Stomach (tissue), 9 donors: ENCODE data around the gene EXOSC7. TPM values are rescaled to one million over a fixed set of nuclear protein-coding genes. Genes with fewer than 3 reads are reported as not detected.

Source experiments
- DNase-seq, 2 donors: peaks; one replicate each; pipeline versions ENCODE4 v3.0.0 to v3.0.0-alpha.2; 2013 to 2019
- H3K27ac ChIP-seq, 5 donors: fragments of 200-600 bp in 4 of 5; sonication (generic) in 4 of 5; one replicate each; pipeline ENCODE4 v1.5.1; 2013 to 2019; ENCODE audit warnings: mild to moderate bottlenecking in 1 of 5, moderate library complexity in 1 of 5
- H3K27me3 ChIP-seq, 3 donors: fragments of 200-600 bp; sonication (generic); one replicate each; pipeline ENCODE4 v1.5.1; 2017 to 2019; ENCODE audit warnings: mixed run types in 1 of 3
- H3K36me3 ChIP-seq, 4 donors: fragments of 200-600 bp; sonication (generic); 1 replicate in 3 of 4; 2 replicates in 1 of 4; pipeline ENCODE4 v1.5.1; 2016 to 2019
- H3K4me1 ChIP-seq, 4 donors: fragments of 200-600 bp; sonication (generic); one replicate each; pipeline ENCODE4 v1.5.1; 2016 to 2019
- H3K4me3 ChIP-seq, 4 donors: fragments of 200-600 bp; sonication (generic) in 3 of 4; one replicate each; pipeline ENCODE4 v1.5.1; 2016 to 2019; ENCODE audit warnings: mild to moderate bottlenecking in 1 of 4
- H3K9me3 ChIP-seq, 4 donors: fragments of 200-600 bp; sonication (generic); one replicate each; pipeline ENCODE4 v1.5.1; 2016 to 2019
- CTCF ChIP-seq, 7 experiments: fragments of 450-650 bp in 4 of 7; fragments of 200-600 bp in 3 of 7; sonication (generic) in 3 of 7; IDR thresholded peaks; one replicate each; pipeline ENCODE4 v1.5.1; 2016 to 2019; ENCODE audit warnings: antibody characterized with exemption in 7 of 7, control low read depth in 2 of 7, mild to moderate bottlenecking in 1 of 7
- EP300 ChIP-seq: sonication (generic); formaldehyde crosslinking; IDR thresholded peaks from one replicate; pipeline ENCODE4 v1.6.1; 2017; ENCODE audit warnings: antibody characterized with exemption
- POLR2A ChIP-seq, 4 donors: fragments of 450-650 bp; IDR thresholded peaks; one replicate each; pipeline ENCODE4 v1.6.1; 2016; ENCODE audit warnings: antibody characterized with exemption in 4 of 4, control low read depth in 2 of 4, mild to moderate bottlenecking in 1 of 4, moderate library complexity in 1 of 4
- POLR2AphosphoS5 ChIP-seq, 3 donors: sonication (generic); formaldehyde crosslinking; IDR thresholded peaks; one replicate each; pipeline ENCODE4 v1.6.1; 2016; ENCODE audit warnings: antibody characterized with exemption in 3 of 3
- WGBS, 5 donors: extraction: QIAGEN DNeasy Blood & Tissue Kit in 3 of 5; methylation state at CpG; one replicate each; pipeline versions ENCODE4 v1.1.5 to v1.1.7; 2013 to 2018; 5-methylcytosine and 5-hydroxymethylcytosine counted together
- intact Hi-C: fragments of 100-400 bp; cut with DNase I; formaldehyde crosslinking; loops from one replicate; pipeline ENCODE4 v1.15.1; 2023; ENCODE audit warnings: low total_unique reads
- polyA plus RNA-seq, 3 donors: library from polyadenylated mRNA; stranded (reverse); fragments of 200-250 nt; gene quantifications; one replicate each; pipeline ENCODE4 v1.2.3, GENCODE V29; 2013
- total RNA-seq, 5 donors: library from RNA; depleted of rRNA; stranded (reverse); fragments of >200 nt; gene quantifications; one replicate each; pipeline versions ENCODE4 v1.1.0 to v1.2.3, GENCODE V29; 2014 to 2016
- donor health status: healthy with polysubstance abuse.
- donor health status: Bipolar disorder and iron deficiency.
- donor health status: healthy.

EXOSC7 gene
- total and polyA plus RNA-seq, 8 donors = 29.5 to 57.4 (median 42.6) TPM

- peak in 1 of 2 donors; percentile 72 for DNase-seq
- 22 to 46% (median 37%) methylated on average over 4 of the region's 4 CpGs for WGBS, 5 donors
- Histone ChIP-seq H3K4me1 (peaks cover 17 to 43% (median 30%) of the 10 kb centered on the region in 4 donors), H3K27ac (peak overlapping the region in 4 of 5 donors; percentile 44 to 62 (median 59)), H3K27me3 (no peaks in the 10 kb centered on the region), H3K9me3 (no peaks in the 10 kb centered on the region), H3K36me3 (no peaks in the 10 kb centered on the region), H3K4me3 (peak overlapping the region; percentile 11 to 22 (median 18))
- TF ChIP-seq CTCF (IDR thresholded peaks at IDR 0.05) = no peak
- peak in 1 of 3 donors; percentile 5 for TF ChIP-seq POLR2AphosphoS5 (IDR thresholded peaks at IDR 0.05)
- intact Hi-C loops = no loop called here
These were observed 50.9 kb downstream of the EXOSC7 start for GRCh38 chr3:45026957-45027356.

GRCh38 chr3:45027441-45027840 is 51.4 kb downstream of the EXOSC7 start:
- no peak for DNase-seq
- Histone ChIP-seq H3K9me3 (no peaks in the 10 kb centered on the region), H3K4me3 (peak overlapping the region in 2 of 4 donors; percentile 11 to 18), H3K27ac (peak overlapping the region in 4 of 5 donors; percentile 44 to 62 (median 59)), H3K27me3 (no peaks in the 10 kb centered on the region), H3K36me3 (no peaks in the 10 kb centered on the region), H3K4me1 (peaks cover 17 to 43% (median 30%) of the 10 kb centered on the region in 4 donors)
- 74 to 91% (median 84%) methylated on average over 4 of the region's 4 CpGs for WGBS, 5 donors
- TF ChIP-seq CTCF (IDR thresholded peaks at IDR 0.05) (no peak), EP300 (no peak), POLR2AphosphoS5 (IDR thresholded peaks at IDR 0.05) (no peak), POLR2A (IDR thresholded peaks at IDR 0.05) (no peak)
- intact Hi-C loops = no loop called here

GRCh38 chr3:45029216-45029615 is 53.2 kb downstream of the EXOSC7 start:
- H3K4me3 ChIP-seq = no peak overlapping the region
- H3K36me3 ChIP-seq = no peaks in the 10 kb centered on the region
- no peaks in the 10 kb centered on the region for H3K9me3 ChIP-seq
- peak overlapping the region in 3 of 5 donors; percentile 4 to 59 (median 39) for H3K27ac ChIP-seq
- H3K27me3 ChIP-seq = no peaks in the 10 kb centered on the region
- intact Hi-C loops = no loop called here
- WGBS, 5 donors = 79 to 87% (median 83%) methylated on average over 2 of the region's 2 CpGs
- no peak for TF ChIP-seq EP300
- TF ChIP-seq POLR2AphosphoS5 (IDR thresholded peaks at IDR 0.05) = no peak
- TF ChIP-seq POLR2A (IDR thresholded peaks at IDR 0.05) = no peak
- TF ChIP-seq CTCF (IDR thresholded peaks at IDR 0.05) = no peak
- H3K4me1 ChIP-seq = peaks cover 17 to 45% (median 31%) of the 10 kb centered on the region in 4 donors
- DNase-seq = no peak

GRCh38 chr3:45029661-45030060 is 53.6 kb downstream of the EXOSC7 start:
- peak overlapping the region in 2 of 5 donors; percentile 10 to 59 for H3K27ac ChIP-seq
- TF ChIP-seq POLR2AphosphoS5 (IDR thresholded peaks at IDR 0.05) = no peak
- no peak for TF ChIP-seq CTCF (IDR thresholded peaks at IDR 0.05)
- TF ChIP-seq EP300 = no peak
- TF ChIP-seq POLR2A (IDR thresholded peaks at IDR 0.05) = no peak
- 46 to 75% (median 70%) methylated on average over 5 of the region's 5 CpGs for WGBS, 5 donors

More at GRCh38 chr3:45029661-45030060, 53.6 kb downstream of the EXOSC7 start:
- intact Hi-C loops = loop anchor here (10.0 kb wide), 1 partner anchor 465 kb away; no protein-coding TSS in a partner anchor
- Histone ChIP-seq H3K4me3 (no peak overlapping the region), H3K27me3 (no peaks in the 10 kb centered on the region), H3K9me3 (no peaks in the 10 kb centered on the region), H3K36me3 (no peaks in the 10 kb centered on the region), H3K4me1 (peaks cover 17 to 46% (median 33%) of the 10 kb centered on the region in 4 donors)
- peak in 1 of 2 donors; percentile 34 for DNase-seq
